ENCODE data around the gene SPRR4.

GRCh38 chr1:152972196-152972886 lies 1.9 kb downstream of the SPRR4 start:
- TF ChIP-seq, protein P1, sequence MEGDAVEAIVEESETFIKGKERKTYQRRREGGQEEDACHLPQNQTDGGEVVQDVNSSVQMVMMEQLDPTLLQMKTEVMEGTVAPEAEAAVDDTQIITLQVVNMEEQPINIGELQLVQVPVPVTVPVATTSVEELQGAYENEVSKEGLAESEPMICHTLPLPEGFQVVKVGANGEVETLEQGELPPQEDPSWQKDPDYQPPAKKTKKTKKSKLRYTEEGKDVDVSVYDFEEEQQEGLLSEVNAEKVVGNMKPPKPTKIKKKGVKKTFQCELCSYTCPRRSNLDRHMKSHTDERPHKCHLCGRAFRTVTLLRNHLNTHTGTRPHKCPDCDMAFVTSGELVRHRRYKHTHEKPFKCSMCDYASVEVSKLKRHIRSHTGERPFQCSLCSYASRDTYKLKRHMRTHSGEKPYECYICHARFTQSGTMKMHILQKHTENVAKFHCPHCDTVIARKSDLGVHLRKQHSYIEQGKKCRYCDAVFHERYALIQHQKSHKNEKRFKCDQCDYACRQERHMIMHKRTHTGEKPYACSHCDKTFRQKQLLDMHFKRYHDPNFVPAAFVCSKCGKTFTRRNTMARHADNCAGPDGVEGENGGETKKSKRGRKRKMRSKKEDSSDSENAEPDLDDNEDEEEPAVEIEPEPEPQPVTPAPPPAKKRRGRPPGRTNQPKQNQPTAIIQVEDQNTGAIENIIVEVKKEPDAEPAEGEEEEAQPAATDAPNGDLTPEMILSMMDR (IDR thresholded peaks at IDR 0.05) = no peak
- TF ChIP-seq POLR2A (IDR thresholded peaks at IDR 0.05) (no peak), EP300 (IDR thresholded peaks at IDR 0.05) (no peak)

All from ovary (tissue), 3 donors.